Measurements from ENCODE around the gene CACNG6. TPM values are rescaled to one million over a fixed set of nuclear protein-coding genes. Genes with fewer than 3 reads are reported as not detected.

Gene CACNG6
- total RNA-seq, 1 donor from 2014 or later: not detected

- peaks cover 17% of the 10 kb centered on the region for H3K27me3 Mint-ChIP-seq (ENCODE audit: insufficient read depth, low read depth)
- Histone ChIP-seq H2AFZ (replicated peaks) (no peak overlapping the region), H3K4me3 (peak overlapping the region; percentile 35), H3K27me3 (peaks cover 95% of the 10 kb centered on the region), H3K9me3 (ENCODE audit: low read depth) (no peaks in the 10 kb centered on the region), H3K36me3 (no peaks in the 10 kb centered on the region), H3K9ac (no peak overlapping the region), H3K79me2 (ENCODE audit: low read depth) (no peaks in the 10 kb centered on the region), H4K20me1 (ENCODE audit: low read depth) (peaks cover 15% of the 10 kb centered on the region), H3K4me1 (peaks cover 5% of the 10 kb centered on the region), H3K4me2 (peak overlapping the region; percentile 71), H3K27ac (no peak overlapping the region), H3F3A (ENCODE audit: low read depth) (peaks cover 38% of the 10 kb centered on the region)
- no peak for TF ChIP-seq EZH2phosphoT487 (IDR thresholded peaks at IDR 0.05)
- TF ChIP-seq EZH2 (IDR thresholded peaks at IDR 0.05): no peak
- TF ChIP-seq, protein P1, sequence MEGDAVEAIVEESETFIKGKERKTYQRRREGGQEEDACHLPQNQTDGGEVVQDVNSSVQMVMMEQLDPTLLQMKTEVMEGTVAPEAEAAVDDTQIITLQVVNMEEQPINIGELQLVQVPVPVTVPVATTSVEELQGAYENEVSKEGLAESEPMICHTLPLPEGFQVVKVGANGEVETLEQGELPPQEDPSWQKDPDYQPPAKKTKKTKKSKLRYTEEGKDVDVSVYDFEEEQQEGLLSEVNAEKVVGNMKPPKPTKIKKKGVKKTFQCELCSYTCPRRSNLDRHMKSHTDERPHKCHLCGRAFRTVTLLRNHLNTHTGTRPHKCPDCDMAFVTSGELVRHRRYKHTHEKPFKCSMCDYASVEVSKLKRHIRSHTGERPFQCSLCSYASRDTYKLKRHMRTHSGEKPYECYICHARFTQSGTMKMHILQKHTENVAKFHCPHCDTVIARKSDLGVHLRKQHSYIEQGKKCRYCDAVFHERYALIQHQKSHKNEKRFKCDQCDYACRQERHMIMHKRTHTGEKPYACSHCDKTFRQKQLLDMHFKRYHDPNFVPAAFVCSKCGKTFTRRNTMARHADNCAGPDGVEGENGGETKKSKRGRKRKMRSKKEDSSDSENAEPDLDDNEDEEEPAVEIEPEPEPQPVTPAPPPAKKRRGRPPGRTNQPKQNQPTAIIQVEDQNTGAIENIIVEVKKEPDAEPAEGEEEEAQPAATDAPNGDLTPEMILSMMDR (IDR thresholded peaks at IDR 0.05): no peak
- DNase-seq (ENCODE audit: low spot score): peak; percentile 44
- H3K4me3 Mint-ChIP-seq: no peak overlapping the region
- peaks cover 4% of the 10 kb centered on the region for H3K9me3 Mint-ChIP-seq
- H3K36me3 Mint-ChIP-seq: peaks cover 5% of the 10 kb centered on the region
- H3K4me1 Mint-ChIP-seq: peaks cover 14% of the 10 kb centered on the region
- H3K27ac Mint-ChIP-seq: no peak overlapping the region
Observed at GRCh38 chr19:53982611-53983010, 8.8 kb upstream of the CACNG6 start.

GRCh38 chr19:53983457-53984289 is 7.8 kb upstream of the CACNG6 start:
- Histone ChIP-seq H3F3A (ENCODE audit: low read depth) (peaks cover 32% of the 10 kb centered on the region), H2AFZ (replicated peaks) (no peak overlapping the region), H3K27me3 (peaks cover 90% of the 10 kb centered on the region), H3K36me3 (no peaks in the 10 kb centered on the region), H4K20me1 (ENCODE audit: low read depth) (peaks cover 15% of the 10 kb centered on the region), H3K9ac (no peak overlapping the region), H3K27ac (no peak overlapping the region), H3K4me1 (peaks cover 5% of the 10 kb centered on the region), H3K4me3 (no peak overlapping the region), H3K79me2 (ENCODE audit: low read depth) (no peaks in the 10 kb centered on the region), H3K9me3 (ENCODE audit: low read depth) (no peaks in the 10 kb centered on the region), H3K4me2 (no peak overlapping the region)
- Mint-ChIP-seq H3K27ac (no peak overlapping the region), H3K4me3 (no peak overlapping the region), H3K27me3 (ENCODE audit: insufficient read depth, low read depth) (peaks cover 21% of the 10 kb centered on the region), H3K9me3 (peaks cover 4% of the 10 kb centered on the region), H3K4me1 (peaks cover 12% of the 10 kb centered on the region), H3K36me3 (peaks cover 5% of the 10 kb centered on the region)
- DNase-seq (ENCODE audit: low spot score): no peak
- TF ChIP-seq EZH2phosphoT487 (IDR thresholded peaks at IDR 0.05) (peak; percentile 1), EZH2 (IDR thresholded peaks at IDR 0.05) (no peak)
- TF ChIP-seq, protein P1 (IDR thresholded peaks at IDR 0.05): no peak

DNA sequence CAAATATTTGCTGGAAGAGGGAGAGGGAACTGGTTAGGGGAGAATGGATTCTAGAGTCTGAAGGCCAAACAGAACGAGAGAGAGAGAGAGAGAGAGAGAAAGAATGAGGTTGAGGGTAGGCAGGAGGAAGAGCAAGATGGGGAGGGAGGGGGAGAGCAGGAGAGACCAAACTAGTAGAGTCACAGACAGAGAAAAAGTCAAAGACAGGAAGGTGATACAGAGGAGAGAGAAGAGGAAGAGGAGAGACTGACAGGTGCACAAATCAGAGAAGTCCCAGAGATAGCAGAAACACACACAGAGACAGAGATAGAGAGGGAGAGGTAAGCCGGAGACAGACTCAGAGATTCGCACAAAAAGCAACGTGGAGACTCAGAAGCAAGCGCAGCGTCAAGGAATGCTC is 5.6 kb upstream of the CACNG6 start:
- peaks cover 78% of the 10 kb centered on the region for H3K27me3 ChIP-seq
- H3K36me3 ChIP-seq: no peaks in the 10 kb centered on the region
- Mint-ChIP-seq H3K4me1 (peaks cover 11% of the 10 kb centered on the region), H3K4me3 (no peak overlapping the region), H3K9me3 (peaks cover 2% of the 10 kb centered on the region), H3K27ac (no peak overlapping the region), H3K27me3 (ENCODE audit: insufficient read depth, low read depth) (peaks cover 22% of the 10 kb centered on the region), H3K36me3 (peaks cover 5% of the 10 kb centered on the region)
- no peak overlapping the region for H3K4me3 ChIP-seq
- no peak overlapping the region for H3K27ac ChIP-seq
- TF ChIP-seq, protein P1 (IDR thresholded peaks at IDR 0.05): no peak
- no peak for TF ChIP-seq EZH2 (IDR thresholded peaks at IDR 0.05)
- no peak for TF ChIP-seq EZH2phosphoT487 (IDR thresholded peaks at IDR 0.05)
- no peak overlapping the region for H2AFZ ChIP-seq (replicated peaks)
- no peaks in the 10 kb centered on the region for H3K4me1 ChIP-seq
- peaks cover 15% of the 10 kb centered on the region for H4K20me1 ChIP-seq (ENCODE audit: low read depth)
- peaks cover 12% of the 10 kb centered on the region for H3F3A ChIP-seq (ENCODE audit: low read depth)
- no peak for DNase-seq (ENCODE audit: low spot score)
- no peaks in the 10 kb centered on the region for H3K9me3 ChIP-seq (ENCODE audit: low read depth)
- no peaks in the 10 kb centered on the region for H3K79me2 ChIP-seq (ENCODE audit: low read depth)
- no peak overlapping the region for H3K9ac ChIP-seq
- H3K4me2 ChIP-seq: no peak overlapping the region
